PC-9 (cell line): ENCODE measurements around the gene EPS8L3. TPM values are rescaled to one million over a fixed set of nuclear protein-coding genes. Genes with fewer than 3 reads are reported as not detected.

ENCODE experiments used
- BruUV-seq: library from RNA; stranded (reverse); fragments of 400-500 nt; replicated peaks from 2 replicates; lab custom pipeline; 2021; lab: Mats Ljungman, UMichigan
- CTCF ChIA-PET: fragments of 300-600 bp; sonication (Branson Sonifier 250); formaldehyde crosslinking; loops from one replicate; lab custom pipeline; 2022; ENCODE audit warnings: antibody characterized with exemption; lab: Charles Lee
- POLR2A ChIA-PET: fragments of 300-600 bp; sonication (Branson Sonifier 250); formaldehyde crosslinking; loops from one replicate; lab custom pipeline; 2022; ENCODE audit warnings: antibody characterized with exemption; ENCODE audit not compliant: unreplicated experiment; lab: Charles Lee
- DNase-seq, 2 experiments: peaks; one replicate each; pipeline versions ENCODE4 v3.0.0 to v3.0.0-alpha.2; 2015 to 2022; ENCODE audit warnings: mixed read lengths in 1 of 2
- H2AFZ ChIP-seq: fragments of 200-600 bp; sonication (generic); 2 replicates; pipeline ENCODE4 v1.8.1; 2017; ENCODE audit warnings: antibody characterized with exemption
- H3F3A ChIP-seq: fragments of 200-600 bp; sonication (generic); 2 replicates; pipeline ENCODE4 v1.8.1; 2017; ENCODE audit warnings: antibody characterized with exemption, mild to moderate bottlenecking, low read depth; ENCODE audit not compliant: insufficient read depth
- H3K27ac ChIP-seq: fragments of 200-600 bp; sonication (generic); 2 replicates; pipeline ENCODE4 v1.6.1; 2016; ENCODE audit warnings: mixed run types
- H3K27me3 ChIP-seq: fragments of 200-600 bp; sonication (generic); 2 replicates; pipeline ENCODE4 v1.6.1; 2016; ENCODE audit warnings: low read depth, mixed run types; ENCODE audit not compliant: insufficient read depth
- H3K36me3 ChIP-seq: fragments of 200-600 bp; sonication (generic); 2 replicates; pipeline ENCODE4 v1.6.1; 2016; ENCODE audit warnings: low read depth, mixed run types
- H3K4me1 ChIP-seq: fragments of 200-600 bp; sonication (generic); replicated peaks from 2 replicates; pipeline ENCODE4 v1.6.1; 2016; ENCODE audit warnings: mixed run types; ENCODE audit not compliant: insufficient read depth
- H3K4me2 ChIP-seq: fragments of 200-600 bp; sonication (generic); 2 replicates; pipeline ENCODE4 v1.6.1; 2017; ENCODE audit warnings: mixed run types
- H3K4me3 ChIP-seq: fragments of 200-600 bp; sonication (generic); 2 replicates; pipeline ENCODE4 v1.6.1; 2016; ENCODE audit warnings: mixed run types
- H3K79me2 ChIP-seq: fragments of 200-600 bp; sonication (generic); 2 replicates; pipeline ENCODE4 v1.6.1; 2017; ENCODE audit warnings: low read depth, mixed run types
- H3K9me2 ChIP-seq: fragments of 200-600 bp; sonication (generic); 2 replicates; pipeline ENCODE4 v1.8.1; 2017; ENCODE audit warnings: mild to moderate bottlenecking; ENCODE audit not compliant: insufficient read depth
- H3K9me3 ChIP-seq: fragments of 200-600 bp; sonication (generic); 2 replicates; pipeline ENCODE4 v1.8.1; 2016; ENCODE audit warnings: low read depth; ENCODE audit not compliant: insufficient read depth
- H4K20me1 ChIP-seq: fragments of 200-600 bp; sonication (generic); 2 replicates; pipeline ENCODE4 v1.8.1; 2017; ENCODE audit not compliant: insufficient read depth
- EZH2 ChIP-seq: fragments of 200-600 bp; sonication (generic); IDR thresholded peaks from 2 replicates; pipeline ENCODE4 v1.8.0; 2017; ENCODE audit warnings: antibody characterized with exemption, low read depth
- intact Hi-C: fragments of 100-400 bp; cut with micrococcal nuclease; formaldehyde crosslinking; loops from one replicate; pipeline ENCODE4 v1.10.0; 2022; ENCODE audit not compliant: unreplicated experiment
- total RNA-seq: library from RNA; stranded (reverse); gene quantifications from 2 replicates; pipeline ENCODE4 v1.2.3, GENCODE V29; 2021
- TF ChIP-seq, protein P1 (sequence below): fragments of 200-600 bp; sonication (generic); conservative IDR thresholded peaks from 2 replicates; pipeline ENCODE4 v1.6.1; 2017; ENCODE audit warnings: mixed run types, antibody characterized with exemption, mild to moderate bottlenecking, moderate library complexity

EPS8L3 gene
- total RNA-seq, 1 experiment from 2014 or later, result 1.2 TPM

DNA sequence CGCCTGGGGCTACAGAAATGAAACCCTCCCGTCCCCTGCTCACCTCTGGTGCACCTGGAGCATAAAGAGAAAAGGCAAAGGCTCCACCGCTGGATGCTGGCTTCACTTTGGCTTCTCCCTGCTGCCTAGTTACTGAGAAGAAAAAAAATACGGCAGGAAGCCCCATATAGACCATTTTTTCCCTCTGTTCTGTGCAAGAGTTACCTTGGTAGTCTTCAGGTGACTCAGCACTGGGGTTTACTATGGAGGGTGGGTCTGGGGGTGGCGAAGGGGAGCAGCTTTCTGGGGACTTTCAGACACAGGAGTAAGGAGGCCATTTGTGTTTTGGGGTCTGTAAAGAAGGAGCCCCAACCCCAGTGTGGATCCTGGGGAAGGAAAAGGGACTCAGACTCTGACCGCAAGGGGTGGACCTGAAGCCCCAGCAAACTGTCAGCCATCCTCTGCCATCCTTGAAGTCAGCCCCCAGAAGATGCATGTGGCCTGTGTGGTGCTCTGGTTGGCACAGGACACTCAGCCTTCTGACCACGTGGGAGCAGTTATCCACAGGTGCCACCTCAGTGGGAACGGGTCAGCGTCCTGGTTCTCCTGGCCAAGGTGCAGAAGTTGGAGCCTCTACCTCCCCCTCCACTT lies 25.9 kb upstream of the EPS8L3 start:
- intact Hi-C loops, result loop anchor here (5.0 kb wide), 1 partner anchor 123 kb away; the partner anchor contains the start of gene CSF1
- H3K4me3 ChIP-seq, result peak overlapping the region; percentile 36; the same call in 1 of the 2 replicates
- CTCF ChIA-PET, result interaction anchor here (0.6 to 3.3 kb wide), 4 partner anchors 13 to 221 kb away, joined by 3 to 21 read pairs (median 6); partner anchors contain the start of gene AHCYL1
- no peak for DNase-seq
- H3K27me3 ChIP-seq, result no peaks in the 10 kb centered on the region
- no peaks in the 10 kb centered on the region for H3K9me2 ChIP-seq
- 0 out of 2 replicates have a peak, but pooled peaks cover 3% of the 10 kb centered on the region for H3K9me3 ChIP-seq
- H3F3A ChIP-seq, result peaks cover 69% of the 10 kb centered on the region
- peak overlapping the region; percentile 76 for H3K4me2 ChIP-seq
- peak overlapping the region; percentile 95 for H3K27ac ChIP-seq
- H3K36me3 ChIP-seq, result no peaks in the 10 kb centered on the region
- no peak overlapping the region for H2AFZ ChIP-seq
- TF ChIP-seq, protein P1, sequence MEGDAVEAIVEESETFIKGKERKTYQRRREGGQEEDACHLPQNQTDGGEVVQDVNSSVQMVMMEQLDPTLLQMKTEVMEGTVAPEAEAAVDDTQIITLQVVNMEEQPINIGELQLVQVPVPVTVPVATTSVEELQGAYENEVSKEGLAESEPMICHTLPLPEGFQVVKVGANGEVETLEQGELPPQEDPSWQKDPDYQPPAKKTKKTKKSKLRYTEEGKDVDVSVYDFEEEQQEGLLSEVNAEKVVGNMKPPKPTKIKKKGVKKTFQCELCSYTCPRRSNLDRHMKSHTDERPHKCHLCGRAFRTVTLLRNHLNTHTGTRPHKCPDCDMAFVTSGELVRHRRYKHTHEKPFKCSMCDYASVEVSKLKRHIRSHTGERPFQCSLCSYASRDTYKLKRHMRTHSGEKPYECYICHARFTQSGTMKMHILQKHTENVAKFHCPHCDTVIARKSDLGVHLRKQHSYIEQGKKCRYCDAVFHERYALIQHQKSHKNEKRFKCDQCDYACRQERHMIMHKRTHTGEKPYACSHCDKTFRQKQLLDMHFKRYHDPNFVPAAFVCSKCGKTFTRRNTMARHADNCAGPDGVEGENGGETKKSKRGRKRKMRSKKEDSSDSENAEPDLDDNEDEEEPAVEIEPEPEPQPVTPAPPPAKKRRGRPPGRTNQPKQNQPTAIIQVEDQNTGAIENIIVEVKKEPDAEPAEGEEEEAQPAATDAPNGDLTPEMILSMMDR, result no peak
- no peak for TF ChIP-seq EZH2
- H3K79me2 ChIP-seq, result peaks cover 21% of the 10 kb centered on the region
- H4K20me1 ChIP-seq, result no peaks in the 10 kb centered on the region
- BruUV-seq, result no TSS peak
- peaks cover 100% of the 10 kb centered on the region for H3K4me1 ChIP-seq
- POLR2A ChIA-PET, result interaction anchor here (0.6 to 0.7 kb wide), 6 partner anchors 12 to 549 kb away, joined by 4 to 27 read pairs (median 14); no protein-coding TSS in a partner anchor

DNA sequence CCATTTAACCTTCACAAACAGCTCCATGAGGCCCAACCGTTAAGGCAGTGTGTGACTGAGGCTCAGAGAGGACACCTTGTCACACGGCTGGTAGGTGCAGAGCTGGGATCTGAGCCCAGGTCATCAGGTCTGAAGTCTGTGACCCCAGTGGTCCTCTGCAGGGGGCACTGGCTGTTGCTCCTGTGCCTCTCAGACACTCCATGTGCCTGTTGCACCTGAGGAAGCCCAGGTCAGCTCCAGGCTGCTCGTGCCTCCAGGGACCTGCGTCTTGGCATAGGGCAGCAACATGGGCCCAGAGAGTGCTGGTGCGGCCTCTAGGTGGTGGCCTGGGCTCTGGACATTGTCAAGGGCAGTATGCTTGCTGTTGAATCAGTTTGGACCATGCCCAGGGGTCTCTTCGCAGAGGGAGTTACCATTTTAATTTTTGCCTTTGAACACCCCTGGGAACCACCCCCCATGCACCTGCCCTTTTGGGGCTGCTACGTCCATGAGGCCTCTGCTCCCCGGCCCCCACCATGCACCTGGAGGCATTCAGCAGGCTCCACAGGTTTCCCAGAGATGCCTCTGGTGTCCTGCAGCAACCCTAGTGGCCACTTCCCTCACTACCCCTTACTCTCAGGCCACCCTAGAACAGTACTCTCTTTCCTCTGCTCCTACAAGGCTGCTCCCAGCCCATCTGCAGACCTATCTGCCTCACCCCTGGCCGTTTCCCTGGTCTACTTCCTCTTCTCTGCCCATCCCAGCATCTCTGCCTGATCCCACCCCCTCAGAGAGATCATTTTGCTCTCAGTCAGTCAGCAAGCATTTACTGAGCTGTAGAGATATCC lies 25.2 kb upstream of the EPS8L3 start:
- intact Hi-C loops, result no loop called here
- DNase-seq, result peak; percentile 62 to 84
- H3K9me3 ChIP-seq, result 0 out of 2 replicates have a peak, but pooled peaks cover 3% of the 10 kb centered on the region
- POLR2A ChIA-PET, result interaction anchor here (0.6 to 0.7 kb wide), 6 partner anchors 11 to 550 kb away, joined by 4 to 27 read pairs (median 14); no protein-coding TSS in a partner anchor
- peak overlapping the region; percentile 95 for H3K27ac ChIP-seq
- TF ChIP-seq, protein P1, result peak; percentile 72
- no peak for TF ChIP-seq EZH2
- H3K79me2 ChIP-seq, result peaks cover 21% of the 10 kb centered on the region
- peaks cover 100% of the 10 kb centered on the region for H3K4me1 ChIP-seq
- H3K4me2 ChIP-seq, result peak overlapping the region; percentile 76
- H3K27me3 ChIP-seq, result no peaks in the 10 kb centered on the region
- BruUV-seq, result no TSS peak
- no peak overlapping the region for H2AFZ ChIP-seq
- CTCF ChIA-PET, result interaction anchor here (0.6 to 3.3 kb wide), 3 partner anchors 12 to 195 kb away, joined by 3 to 21 read pairs (median 8); partner anchors contain the start of gene AHCYL1
- H4K20me1 ChIP-seq, result no peaks in the 10 kb centered on the region
- H3F3A ChIP-seq, result peaks cover 62% of the 10 kb centered on the region
- no peaks in the 10 kb centered on the region for H3K9me2 ChIP-seq
- H3K4me3 ChIP-seq, result peak overlapping the region; percentile 36; the same call in 1 of the 2 replicates
- no peaks in the 10 kb centered on the region for H3K36me3 ChIP-seq
